Esophagus squamous epithelium (tissue), 4 donors: ENCODE data around the gene TBC1D5.

Source experiments
- CTCF ChIP-seq, 6 experiments: fragments of 450-650 bp in 4 of 6; fragments of 200-600 bp in 2 of 6; sonication (generic) in 2 of 6; IDR thresholded peaks; one replicate each; pipeline ENCODE4 v1.5.1; 2016 to 2019; ENCODE audit warnings: antibody characterized with exemption in 6 of 6, mild to moderate bottlenecking in 4 of 6, moderate library complexity in 4 of 6
- POLR2A ChIP-seq, 4 donors: fragments of 450-650 bp; IDR thresholded peaks; one replicate each; pipeline ENCODE4 v1.6.1; 2017; ENCODE audit warnings: antibody characterized with exemption in 4 of 4, mild to moderate bottlenecking in 4 of 4, moderate library complexity in 3 of 4

DNA sequence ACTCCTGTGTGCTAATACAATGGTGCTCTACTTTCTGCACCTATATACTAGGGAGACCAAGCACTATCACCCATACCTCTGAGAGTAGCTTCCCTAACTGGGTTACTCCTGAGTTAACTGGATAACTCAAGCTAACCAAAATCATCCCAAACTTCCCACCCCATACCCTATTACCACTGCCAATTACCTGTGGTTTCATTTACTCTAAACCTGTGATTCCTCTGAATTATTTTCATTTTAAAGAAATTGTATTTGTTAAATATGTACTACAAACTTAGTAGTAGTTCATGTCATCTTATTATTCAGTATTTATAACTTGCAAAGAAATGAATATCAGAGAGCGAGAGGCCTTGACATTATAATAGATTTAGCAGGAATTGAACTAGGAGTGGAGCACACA lies 340.5 kb downstream of the TBC1D5 start:
- TF ChIP-seq CTCF (IDR thresholded peaks at IDR 0.05) (no peak), POLR2A (IDR thresholded peaks at IDR 0.05) (no peak)
